Medulla oblongata (tissue), 1 donor: ENCODE data around the gene NOS1.
A peak's percentile ranks its signal among the peaks of the same experiment; 100 is the strongest.
"Not testable (repeated sequence)": the region's sequence is repeated elsewhere in the genome, so short reads cannot be mapped to it uniquely, and the experiment has no call there.

Experiments
- DNase-seq: peaks from one replicate; pipeline ENCODE4 v3.0.0-alpha.2; 2015; ENCODE audit errors: extremely low spot score

The NOS1 gene

GRCh38 chr12:117273091-117273490, 88.3 kb downstream of the NOS1 start:
- DNase-seq = no peak

- no peak for DNase-seq
These were observed 88.7 kb downstream of the NOS1 start for GRCh38 chr12:117272690-117273089.

GRCh38 chr12:117262749-117263148, 98.7 kb downstream of the NOS1 start:
- no peak for DNase-seq

GRCh38 chr12:117261247-117261646, 100.2 kb downstream of the NOS1 start:
- no peak for DNase-seq

- no peak for DNase-seq
These were observed 106.0 kb downstream of the NOS1 start for GRCh38 chr12:117255386-117255785.

GRCh38 chr12:117243488-117243887, 117.9 kb downstream of the NOS1 start:
- no peak for DNase-seq

GRCh38 chr12:117241697-117242096, 119.7 kb downstream of the NOS1 start:
- no peak for DNase-seq

- DNase-seq = no peak
These were observed 121.2 kb downstream of the NOS1 start for GRCh38 chr12:117240081-117240755.

- peak; percentile 74 for DNase-seq
These were observed 124.9 kb downstream of the NOS1 start for GRCh38 chr12:117236456-117237001.

GRCh38 chr12:117235261-117235660, 126.2 kb downstream of the NOS1 start:
- DNase-seq = no peak

- no peak for DNase-seq
These were observed 127.0 kb downstream of the NOS1 start for GRCh38 chr12:117234441-117234840.

- no peak for DNase-seq
These were observed 129.7 kb downstream of the NOS1 start for GRCh38 chr12:117231750-117232149.

- no peak for DNase-seq
These were observed 133.2 kb downstream of the NOS1 start for GRCh38 chr12:117228239-117228638.

GRCh38 chr12:117227000-117227653, 134.3 kb downstream of the NOS1 start:
- no peak for DNase-seq

GRCh38 chr12:117226505-117226904, 134.9 kb downstream of the NOS1 start:
- no peak for DNase-seq

- no peak for DNase-seq
These were observed 136.2 kb downstream of the NOS1 start for GRCh38 chr12:117225179-117225578.

GRCh38 chr12:117220947-117221346, 140.5 kb downstream of the NOS1 start:
- DNase-seq = not testable (repeated sequence)

- no peak for DNase-seq
These were observed 143.3 kb downstream of the NOS1 start for GRCh38 chr12:117218149-117218548.

GRCh38 chr12:117216686-117217085, 144.7 kb downstream of the NOS1 start:
- DNase-seq = no peak

- no peak for DNase-seq
These were observed 146.6 kb downstream of the NOS1 start for GRCh38 chr12:117214797-117215196.

GRCh38 chr12:117213295-117213808, 148.1 kb downstream of the NOS1 start:
- DNase-seq = no peak

- peak; percentile 91 for DNase-seq
These were observed 148.7 kb downstream of the NOS1 start for GRCh38 chr12:117212563-117213190.
